Activated B cell treated with CpG ODN at 0.5 μM for 24 hours (primary cell): Measurements from ENCODE around the gene MAP9. TPM values are rescaled to one million over a fixed set of nuclear protein-coding genes. Genes with fewer than 3 reads are reported as not detected.

Experiments used
- ATAC-seq: fragments of 200-7000 bp; cut with Tn5 transposase; one replicate; pipeline ENCODE4 v1.10.0; 2021; ENCODE audit warnings: low read depth, mild to moderate bottlenecking, moderate library complexity
- CTCF ChIA-PET: fragments of 350-600 bp; sonication (Branson Sonifier 250); formaldehyde crosslinking; loops from one replicate; lab custom pipeline; 2021; ENCODE audit warnings: antibody characterized with exemption; lab: Charles Lee
- POLR2A ChIA-PET: fragments of 350-600 bp; sonication (Branson Sonifier 250); formaldehyde crosslinking; loops from one replicate; lab custom pipeline; 2021; ENCODE audit warnings: antibody characterized with exemption; lab: Charles Lee
- DNase-seq: peaks from one replicate; pipeline ENCODE4 v3.0.0; 2022
- H3K27ac Mint-ChIP-seq: one replicate; pipeline ENCODE4 v1.8.0; 2020; ENCODE audit warnings: mixed read lengths
- H3K27me3 Mint-ChIP-seq: one replicate; pipeline ENCODE4 v1.8.0; 2021; ENCODE audit warnings: mixed read lengths
- H3K36me3 Mint-ChIP-seq: one replicate; pipeline ENCODE4 v1.8.0; 2021; ENCODE audit warnings: low read depth, mixed read lengths
- H3K4me1 Mint-ChIP-seq: one replicate; pipeline ENCODE4 v1.8.0; 2021; ENCODE audit warnings: mixed read lengths
- H3K4me3 Mint-ChIP-seq: one replicate; pipeline ENCODE4 v1.8.0; 2020; ENCODE audit warnings: mild to moderate bottlenecking, mixed read lengths
- H3K9me3 Mint-ChIP-seq: one replicate; pipeline ENCODE4 v1.8.0; 2020; ENCODE audit warnings: mixed read lengths
- CTCF ChIP-seq: fragments of 200-600 bp; IDR thresholded peaks from one replicate; pipeline ENCODE4 v1.8.0; 2022; ENCODE audit warnings: antibody characterized with exemption, mild to moderate bottlenecking
- intact Hi-C: fragments of 100-400 bp; cut with micrococcal nuclease; formaldehyde crosslinking; loops from one replicate; pipeline ENCODE4 v1.15.1; 2024
- total RNA-seq: library from RNA; stranded (reverse); gene quantifications from 2 replicates; pipeline ENCODE4 v1.2.3, GENCODE V29; 2022

The MAP9 gene
- total RNA-seq, 1 donor from 2014 or later: 8.8 TPM

- Mint-ChIP-seq H3K27ac (no peak overlapping the region), H3K27me3 (peaks cover 1% of the 10 kb centered on the region), H3K4me1 (no peaks in the 10 kb centered on the region), H3K9me3 (peaks cover 7% of the 10 kb centered on the region), H3K4me3 (no peak overlapping the region), H3K36me3 (no peaks in the 10 kb centered on the region)
- POLR2A ChIA-PET: no interaction called here
- ATAC-seq (no peak), DNase-seq (no peak)
- intact Hi-C loops: no loop called here
- CTCF ChIA-PET: no interaction called here
- TF ChIP-seq CTCF: no peak
Measured at GRCh38 chr4:155338196-155338595, 38.6 kb downstream of the MAP9 start.

GRCh38 chr4:155336242-155336641 lies 40.5 kb downstream of the MAP9 start:
- no peaks in the 10 kb centered on the region for H3K4me1 Mint-ChIP-seq
- POLR2A ChIA-PET: no interaction called here
- TF ChIP-seq CTCF: no peak
- intact Hi-C loops: no loop called here
- CTCF ChIA-PET: no interaction called here
- H3K9me3 Mint-ChIP-seq: peaks cover 7% of the 10 kb centered on the region
- H3K27me3 Mint-ChIP-seq: peaks cover 1% of the 10 kb centered on the region
- no peaks in the 10 kb centered on the region for H3K36me3 Mint-ChIP-seq
- ATAC-seq (no peak), DNase-seq (no peak)
- H3K4me3 Mint-ChIP-seq: no peak overlapping the region
- no peak overlapping the region for H3K27ac Mint-ChIP-seq

GRCh38 chr4:155331478-155331877 lies 45.3 kb downstream of the MAP9 start:
- no peaks in the 10 kb centered on the region for H3K36me3 Mint-ChIP-seq
- TF ChIP-seq CTCF: no peak
- H3K9me3 Mint-ChIP-seq: no peaks in the 10 kb centered on the region
- H3K4me3 Mint-ChIP-seq: no peak overlapping the region
- no peaks in the 10 kb centered on the region for H3K4me1 Mint-ChIP-seq
- peaks cover 1% of the 10 kb centered on the region for H3K27me3 Mint-ChIP-seq
- POLR2A ChIA-PET: no interaction called here
- intact Hi-C loops: no loop called here
- ATAC-seq (no peak), DNase-seq (no peak)
- CTCF ChIA-PET: no interaction called here
- H3K27ac Mint-ChIP-seq: no peak overlapping the region

GRCh38 chr4:155322782-155323181 lies 54.0 kb downstream of the MAP9 start:
- CTCF ChIA-PET: no interaction called here

GRCh38 chr4:155321006-155321405 lies 55.8 kb downstream of the MAP9 start:
- Mint-ChIP-seq H3K27me3 (peaks cover 4% of the 10 kb centered on the region), H3K27ac (no peak overlapping the region), H3K36me3 (no peaks in the 10 kb centered on the region), H3K9me3 (peaks cover 4% of the 10 kb centered on the region), H3K4me3 (no peak overlapping the region), H3K4me1 (no peaks in the 10 kb centered on the region)
- DNase-seq (no peak), ATAC-seq (no peak)
- POLR2A ChIA-PET: no interaction called here
- intact Hi-C loops: no loop called here
- no peak for TF ChIP-seq CTCF
- CTCF ChIA-PET: no interaction called here

More at GRCh38 chr4:155322782-155323181, 54.0 kb downstream of the MAP9 start:
- no peaks in the 10 kb centered on the region for H3K4me1 Mint-ChIP-seq
- POLR2A ChIA-PET: no interaction called here
- H3K9me3 Mint-ChIP-seq: peaks cover 4% of the 10 kb centered on the region
- ATAC-seq (no peak), DNase-seq (no peak)
- TF ChIP-seq CTCF: no peak
- no peaks in the 10 kb centered on the region for H3K36me3 Mint-ChIP-seq
- peaks cover 4% of the 10 kb centered on the region for H3K27me3 Mint-ChIP-seq
- intact Hi-C loops: no loop called here
- H3K27ac Mint-ChIP-seq: no peak overlapping the region
- no peak overlapping the region for H3K4me3 Mint-ChIP-seq
